HG03159 (cell line): ENCODE results near the gene KCNK7.

ENCODE experiments used
- ATAC-seq: cut with Tn5 transposase; IDR thresholded peaks from one replicate; pipeline ENCODE4 v1.9.1; 2021; ENCODE audit warnings: mild to moderate bottlenecking, moderate library complexity; ENCODE audit not compliant: unreplicated experiment

The KCNK7 gene

GRCh38 chr11:65558930-65559509 lies 36.6 kb downstream of the KCNK7 start:
- ATAC-seq, result no peak

DNA sequence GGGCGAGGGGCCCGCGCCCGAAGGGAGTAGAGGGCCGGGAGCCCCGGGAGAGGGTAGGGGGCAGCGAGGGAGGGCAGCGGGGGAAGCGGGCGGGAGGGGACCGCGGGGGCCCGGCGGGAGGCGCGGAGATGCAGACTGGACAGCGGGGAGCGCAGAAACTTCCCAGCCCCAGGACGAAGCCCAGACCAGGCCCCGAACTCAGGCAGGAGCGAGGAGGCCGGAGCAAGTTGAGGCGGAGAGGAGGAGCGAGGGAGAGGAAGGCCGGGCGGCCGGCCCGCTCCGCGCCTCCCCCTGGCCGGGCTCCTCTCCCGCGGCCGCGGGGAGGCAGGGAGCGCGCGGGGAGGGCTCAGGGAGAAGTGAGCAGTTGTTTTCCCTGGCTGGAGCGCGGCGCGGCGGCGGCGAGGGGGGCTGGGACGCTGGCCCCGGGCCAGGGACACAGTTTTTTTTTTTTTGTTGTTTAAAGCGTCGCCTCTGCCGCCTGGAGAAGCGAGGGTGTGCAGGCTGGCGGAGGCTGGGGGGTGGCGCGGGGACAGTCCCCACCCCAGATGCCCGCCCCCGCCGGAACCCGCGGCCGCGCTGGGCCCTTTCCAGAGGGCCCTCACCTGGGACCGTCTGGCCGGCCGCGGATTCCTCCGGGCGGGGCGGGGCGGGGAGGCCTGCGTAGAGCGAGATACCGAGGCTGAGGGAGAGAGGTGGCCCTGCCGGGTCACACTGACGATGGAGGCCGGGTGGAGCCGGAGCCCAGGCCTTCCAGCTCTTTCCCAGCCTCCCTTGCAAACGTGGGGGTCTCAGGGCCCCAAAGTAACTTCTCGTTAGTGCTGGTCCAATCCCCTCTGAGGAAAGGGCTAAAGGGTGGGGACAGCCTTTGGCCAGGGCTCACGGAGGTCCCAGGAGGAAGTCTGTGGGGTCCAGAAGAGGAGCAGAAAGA lies 37.3 kb downstream of the KCNK7 start, which contains the start of gene LTBP3:
TSS of gene LTBP3 (minus strand) at position 358 of the 928 bp plus-strand sequence. CDS start 400 bp downstream, outside the sequence.
- ATAC-seq, result no peak

GRCh38 chr11:65557280-65558001 lies 38.2 kb downstream of the KCNK7 start:
- no peak for ATAC-seq

GRCh38 chr11:65556470-65557279 lies 38.9 kb downstream of the KCNK7 start:
- ATAC-seq, result no peak

GRCh38 chr11:65555693-65556231 lies 39.8 kb downstream of the KCNK7 start:
- ATAC-seq, result no peak

GRCh38 chr11:65554842-65555430 lies 40.7 kb downstream of the KCNK7 start:
- no peak for ATAC-seq

DNA sequence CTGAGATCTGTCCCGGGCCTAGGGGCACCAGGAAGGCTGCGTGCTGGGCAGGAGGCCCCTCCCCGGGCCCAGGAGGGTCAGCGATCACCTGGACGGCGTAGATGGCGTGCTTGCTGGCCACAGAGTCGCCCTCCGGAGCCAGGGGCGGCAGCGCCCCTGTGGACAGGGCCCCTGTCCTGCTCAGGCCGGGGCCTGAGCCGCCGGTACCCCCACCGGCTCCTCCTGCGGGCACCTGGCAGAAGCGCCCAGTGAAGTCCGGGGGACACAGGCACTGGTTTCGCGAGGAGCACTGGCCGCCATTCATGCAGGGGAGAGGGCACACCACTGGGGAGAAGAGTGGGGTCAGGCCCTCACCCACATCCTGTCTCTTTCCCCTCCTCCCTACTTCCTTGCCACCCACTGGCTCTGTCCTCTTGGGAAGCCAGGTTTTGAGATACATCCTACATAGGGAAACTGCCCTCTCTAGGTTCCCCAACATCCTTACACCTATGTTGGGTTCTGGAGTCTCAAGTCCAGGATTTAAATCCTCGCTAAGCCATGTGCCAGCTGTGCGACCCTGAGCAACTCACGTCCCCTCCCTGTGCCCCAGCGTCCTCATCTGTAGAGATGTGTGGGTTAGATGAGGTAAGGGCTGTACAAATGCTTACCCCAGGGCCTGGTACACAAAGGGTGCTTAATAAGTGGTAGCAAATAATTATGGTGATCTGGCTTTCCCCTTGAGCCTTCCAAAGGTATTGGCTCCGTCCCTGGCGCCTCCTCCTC lies 41.4 kb downstream of the KCNK7 start:
- ATAC-seq, result no peak

GRCh38 chr11:65553301-65554001 lies 42.1 kb downstream of the KCNK7 start:
- no peak for ATAC-seq

DNA sequence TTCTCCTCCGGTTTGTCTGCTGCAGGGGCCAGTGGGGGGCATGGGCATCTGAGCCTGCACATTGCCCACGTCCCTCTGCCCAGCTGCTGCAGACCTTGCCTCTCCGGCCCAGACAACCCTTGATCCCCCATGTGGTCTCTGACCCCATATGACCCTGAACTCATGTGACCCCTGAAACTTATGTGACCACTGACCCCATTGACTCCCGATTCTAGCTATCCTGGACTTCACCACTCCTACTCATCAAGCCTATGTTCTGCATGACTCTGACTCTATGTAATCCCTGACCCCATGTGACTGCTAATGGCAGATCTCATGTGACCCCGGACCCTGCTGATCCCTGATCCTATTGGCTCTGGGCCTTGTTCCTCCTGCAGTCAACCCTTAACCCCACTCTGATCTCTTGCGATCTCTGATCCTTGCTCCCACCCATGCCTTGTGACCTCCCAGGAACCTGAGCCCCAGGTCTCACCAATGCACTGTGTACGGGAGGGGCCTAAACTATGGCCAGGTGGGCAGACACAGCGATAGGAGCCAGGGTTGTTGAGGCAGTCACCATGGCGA lies 43.1 kb downstream of the KCNK7 start:
- ATAC-seq, result no peak

- no peak for ATAC-seq
These were observed 43.8 kb downstream of the KCNK7 start for GRCh38 chr11:65551572-65552387.

- no peak for ATAC-seq
These were observed 46.5 kb downstream of the KCNK7 start for GRCh38 chr11:65549096-65549495.

DNA sequence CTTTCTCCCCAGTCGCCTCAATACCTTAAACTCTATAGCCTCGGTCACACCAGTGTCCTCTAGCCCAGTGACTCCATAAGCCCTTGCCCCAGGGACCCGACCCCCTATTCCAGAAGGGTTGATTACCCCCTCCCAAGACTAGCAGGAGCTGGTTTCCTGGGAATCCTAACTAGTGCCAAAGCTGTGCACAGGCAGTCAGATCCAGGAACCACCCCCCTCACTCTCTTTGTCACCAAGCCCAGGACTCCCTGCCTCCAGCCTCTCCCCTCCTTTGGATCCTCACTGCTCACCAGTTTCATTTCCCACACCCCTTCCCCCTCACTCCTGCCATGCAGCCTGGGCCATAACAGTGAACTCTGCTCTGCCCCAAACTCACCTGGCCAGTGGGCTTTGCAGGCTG lies 47.2 kb downstream of the KCNK7 start:
- no peak for ATAC-seq

- no peak for ATAC-seq
These were observed 48.0 kb downstream of the KCNK7 start for GRCh38 chr11:65547446-65548125.

DNA sequence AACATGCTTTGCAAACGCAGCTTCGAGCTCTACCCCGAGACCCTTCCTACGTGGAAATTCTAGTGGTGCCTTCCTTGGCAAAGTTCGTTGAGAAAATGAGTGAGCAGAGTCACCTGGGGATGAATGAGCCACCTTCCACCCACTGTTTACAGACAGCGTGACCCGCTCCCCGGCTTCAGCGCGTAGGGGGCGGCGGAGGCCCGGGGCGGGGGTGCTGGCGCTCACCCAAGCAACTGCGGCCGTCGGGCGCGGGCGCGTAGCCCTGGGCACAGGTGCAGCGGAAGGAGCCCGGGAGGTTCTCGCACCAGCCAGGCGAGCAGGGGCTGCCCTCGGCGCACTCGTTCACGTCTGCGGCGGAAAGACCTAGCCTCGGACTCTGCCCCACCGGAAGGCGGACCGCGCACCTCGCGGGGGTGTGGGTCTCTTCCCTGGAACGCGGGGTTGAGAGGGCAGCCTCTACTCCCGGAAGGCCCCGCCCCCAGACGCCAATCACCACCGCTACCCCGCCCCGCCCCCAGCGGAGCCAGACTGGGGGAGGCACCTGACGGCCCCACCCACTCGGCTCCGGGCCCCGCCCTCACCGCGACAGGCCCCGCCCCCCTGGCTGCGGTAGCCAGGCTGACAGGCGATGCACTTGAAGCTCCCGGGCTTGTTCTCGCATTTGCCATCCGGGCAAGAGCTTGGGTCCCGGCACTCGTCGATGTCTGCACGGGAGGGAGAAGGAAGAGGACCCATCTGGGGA lies 49.2 kb downstream of the KCNK7 start:
- peak; percentile 68 for ATAC-seq

DNA sequence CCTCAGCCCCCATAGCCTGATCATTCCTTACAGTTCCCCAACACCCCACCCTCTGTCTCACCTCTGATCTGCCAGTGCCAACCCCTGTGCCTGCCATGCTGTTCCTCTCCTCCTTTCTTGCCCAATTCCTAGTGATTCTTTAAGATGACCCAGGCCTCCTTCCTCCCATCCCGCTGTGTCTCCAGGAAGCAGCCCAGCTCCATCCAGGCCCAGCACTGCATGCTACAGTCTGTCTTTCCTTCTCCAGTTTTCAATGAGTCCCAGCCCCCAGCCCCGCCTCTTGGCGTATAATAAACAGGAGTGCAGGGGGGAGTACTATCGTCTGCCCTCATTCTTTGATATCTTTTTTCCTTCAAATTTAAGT lies 49.8 kb downstream of the KCNK7 start:
- ATAC-seq, result no peak
